Stomach (tissue), 4 donors: ENCODE measurements around the gene NTN4.

Source experiments
- POLR2A ChIP-seq, 4 donors: fragments of 450-650 bp; IDR thresholded peaks; one replicate each; pipeline ENCODE4 v1.6.1; 2016; ENCODE audit warnings: antibody characterized with exemption in 4 of 4, control low read depth in 2 of 4, mild to moderate bottlenecking in 1 of 4, moderate library complexity in 1 of 4
- TF ChIP-seq, protein P1 (sequence below), 7 experiments: fragments of 450-650 bp in 4 of 7; fragments of 200-600 bp in 3 of 7; sonication (generic) in 3 of 7; IDR thresholded peaks; one replicate each; pipeline ENCODE4 v1.5.1; 2016 to 2019; ENCODE audit warnings: antibody characterized with exemption in 7 of 7, control low read depth in 2 of 7, mild to moderate bottlenecking in 1 of 7

DNA sequence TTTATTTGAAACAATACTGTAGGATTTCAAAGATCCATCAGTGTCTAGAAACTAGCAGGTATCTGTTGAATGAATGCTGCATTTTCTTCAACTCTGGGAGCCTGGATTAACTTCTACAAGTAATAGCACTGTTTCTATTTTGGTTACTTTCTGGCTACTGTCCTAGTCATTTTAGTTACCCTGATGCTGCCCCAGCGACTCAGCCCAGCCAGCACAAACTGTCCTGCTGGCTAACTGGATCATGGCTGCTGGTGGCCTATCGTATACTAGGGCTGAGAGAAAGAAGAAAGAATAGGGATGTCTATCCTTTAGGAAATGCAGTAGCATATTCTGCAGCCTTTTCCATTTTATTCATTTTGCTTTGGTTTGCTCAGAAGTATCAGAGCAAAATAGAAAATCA is 53.9 kb downstream of the NTN4 start:
- TF ChIP-seq, protein P1, sequence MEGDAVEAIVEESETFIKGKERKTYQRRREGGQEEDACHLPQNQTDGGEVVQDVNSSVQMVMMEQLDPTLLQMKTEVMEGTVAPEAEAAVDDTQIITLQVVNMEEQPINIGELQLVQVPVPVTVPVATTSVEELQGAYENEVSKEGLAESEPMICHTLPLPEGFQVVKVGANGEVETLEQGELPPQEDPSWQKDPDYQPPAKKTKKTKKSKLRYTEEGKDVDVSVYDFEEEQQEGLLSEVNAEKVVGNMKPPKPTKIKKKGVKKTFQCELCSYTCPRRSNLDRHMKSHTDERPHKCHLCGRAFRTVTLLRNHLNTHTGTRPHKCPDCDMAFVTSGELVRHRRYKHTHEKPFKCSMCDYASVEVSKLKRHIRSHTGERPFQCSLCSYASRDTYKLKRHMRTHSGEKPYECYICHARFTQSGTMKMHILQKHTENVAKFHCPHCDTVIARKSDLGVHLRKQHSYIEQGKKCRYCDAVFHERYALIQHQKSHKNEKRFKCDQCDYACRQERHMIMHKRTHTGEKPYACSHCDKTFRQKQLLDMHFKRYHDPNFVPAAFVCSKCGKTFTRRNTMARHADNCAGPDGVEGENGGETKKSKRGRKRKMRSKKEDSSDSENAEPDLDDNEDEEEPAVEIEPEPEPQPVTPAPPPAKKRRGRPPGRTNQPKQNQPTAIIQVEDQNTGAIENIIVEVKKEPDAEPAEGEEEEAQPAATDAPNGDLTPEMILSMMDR (IDR thresholded peaks at IDR 0.05) = no peak
- TF ChIP-seq POLR2A (IDR thresholded peaks at IDR 0.05) = no peak
